K562 (cell line): Measurements from ENCODE around the gene PACS1. TPM values are rescaled to one million over a fixed set of nuclear protein-coding genes. Genes with fewer than 3 reads are reported as not detected.

Source experiments
- CLOCK ChIP-seq: fragments of 250-450 bp; sonication (Bioruptor Pico); IDR thresholded peaks from 2 replicates; pipeline ENCODE4 v1.4.0; 2020; ENCODE audit warnings: mild to moderate bottlenecking, moderate library complexity, borderline replicate concordance
- CREB1 ChIP-seq, 2 experiments: sonication (generic) in 1 of 2; formaldehyde crosslinking in 1 of 2; IDR thresholded peaks; 2 replicates each; pipeline versions ENCODE4 v1.6.1 to v1.8.0; 2012 to 2022; ENCODE audit warnings: inconsistent platforms in 1 of 2, mild to moderate bottlenecking in 1 of 2, missing genetic modification reagents in 1 of 2, moderate library complexity in 1 of 2
- FOSL1 ChIP-seq: fragments of 200-800 bp; sonication (Bioruptor generic); conservative IDR thresholded peaks from 2 replicates; pipeline ENCODE4 v1.6.1; 2016; ENCODE audit warnings: missing genetic modification characterization, missing compliant biosample characterization
- FOXP4 ChIP-seq: sonication (generic); formaldehyde crosslinking; IDR thresholded peaks from 2 replicates; pipeline ENCODE4 v1.8.0; 2022; ENCODE audit warnings: mild to moderate bottlenecking, missing genetic modification reagents, borderline replicate concordance
- HEY1 ChIP-seq: fragments of 250-450 bp; sonication (Bioruptor Pico); IDR thresholded peaks from 2 replicates; pipeline ENCODE4 v1.5.0; 2020; ENCODE audit warnings: mild to moderate bottlenecking, moderate library complexity, borderline replicate concordance
- JUND ChIP-seq, 2 experiments: IDR thresholded peaks; 2 replicates in 1 of 2; 3 replicates in 1 of 2; pipeline ENCODE4 v1.6.1; 2011; ENCODE audit warnings: borderline replicate concordance in 2 of 2, low read depth in 2 of 2, low read length in 2 of 2, improper control_type of control experiment in 1 of 2, missing biosample characterization in 1 of 2, missing genetic modification characterization in 1 of 2, missing genetic modification reagents in 1 of 2
- MAFG ChIP-seq: fragments of 450-650 bp; conservative IDR thresholded peaks from 2 replicates; pipeline ENCODE4 v1.6.1; 2016; ENCODE audit warnings: missing genetic modification characterization, missing compliant biosample characterization
- NCOA1 ChIP-seq: fragments of 450-650 bp; IDR thresholded peaks from 2 replicates; pipeline ENCODE4 v1.6.1; 2016; ENCODE audit warnings: low read depth
- PHF20 ChIP-seq: fragments of 450-650 bp; IDR thresholded peaks from 2 replicates; pipeline ENCODE4 v1.6.1; 2018; ENCODE audit not compliant: partially characterized antibody
- SP1 ChIP-seq: sonication (generic); formaldehyde crosslinking; IDR thresholded peaks from 2 replicates; pipeline ENCODE4 v1.8.1; 2022; ENCODE audit warnings: mild to moderate bottlenecking, missing genetic modification reagents
- YY1 ChIP-seq, 3 experiments: IDR thresholded peaks; 2 replicates each; pipeline ENCODE4 v1.6.1; 2011; ENCODE audit warnings: low read length in 2 of 3, mild to moderate bottlenecking in 2 of 3, moderate library complexity in 2 of 3, borderline replicate concordance in 1 of 3, control low read depth in 1 of 3, low read depth in 1 of 3; ENCODE audit not compliant: insufficient read depth in 3 of 3, insufficient replicate concordance in 2 of 3, control insufficient read depth in 1 of 3, insufficient read length in 1 of 3; ENCODE audit errors: extremely low read depth in 1 of 3
- ZBTB1 ChIP-seq: sonication (generic); formaldehyde crosslinking; IDR thresholded peaks from 2 replicates; pipeline ENCODE4 v1.8.1; 2023; ENCODE audit warnings: missing genetic modification reagents, low read depth, mild to moderate bottlenecking, borderline replicate concordance
- ZC3H8 ChIP-seq: fragments of 450-650 bp; IDR thresholded peaks from 2 replicates; pipeline ENCODE4 v1.6.1; 2017
- ZNF347 ChIP-seq: fragments of 450-650 bp; formaldehyde crosslinking; IDR thresholded peaks from 2 replicates; pipeline ENCODE4 v1.4.0; 2020; ENCODE audit warnings: low read depth, mild to moderate bottlenecking, moderate library complexity
- ZNF445 ChIP-seq: fragments of 250-450 bp; sonication (Bioruptor Pico); IDR thresholded peaks from 2 replicates; pipeline ENCODE4 v1.4.0; 2020; ENCODE audit warnings: low read depth, mild to moderate bottlenecking, moderate library complexity
- ZNF561 ChIP-seq: fragments of 450-650 bp; formaldehyde crosslinking; conservative IDR thresholded peaks from 2 replicates; pipeline ENCODE4 v1.4.0; 2020; ENCODE audit warnings: mild to moderate bottlenecking, moderate library complexity
- ZNF696 ChIP-seq: fragments of 250-450 bp; sonication (Bioruptor Pico); conservative IDR thresholded peaks from 2 replicates; pipeline ENCODE4 v1.4.0; 2020; ENCODE audit warnings: mild to moderate bottlenecking, moderate library complexity
- polyA plus RNA-seq, 8 experiments: library from polyadenylated mRNA; depleted of rRNA in 4 of 8; stranded (reverse) in 5 of 8; unstranded in 3 of 8; fragments of >200 nt; fragmentation: Nextera tagmentation in 2 of 8; fragmentation: Illumina TruSeq in 1 of 8; extraction: Ambion mirVana in 2 of 8; extraction: Trizol in 1 of 8; gene quantifications; 2 replicates each; pipeline versions ENCODE4 v1.2.1 to v1.2.3, GENCODE V29; 2011 to 2014; ENCODE audit warnings: inconsistent platforms in 1 of 8, missing spikeins in 1 of 8
- total RNA-seq, 7 experiments: library from RNA; depleted of rRNA in 6 of 7; stranded (reverse); fragments of >200 nt in 6 of 7; fragmentation: Illumina TruSeq in 2 of 7; extraction: Trizol in 2 of 7; gene quantifications; 2 replicates each; pipeline versions ENCODE4 v1.2.1 to v1.2.3, GENCODE V29; 2011 to 2021; ENCODE audit warnings: low replicate concordance in 1 of 7
- TF ChIP-seq, protein P1 (sequence below): sonication (generic); formaldehyde crosslinking; IDR thresholded peaks from 2 replicates; pipeline ENCODE4 v1.8.1; 2023; ENCODE audit warnings: mild to moderate bottlenecking, missing genetic modification reagents
- TF ChIP-seq, protein P2 (sequence below): IDR thresholded peaks from 2 replicates; pipeline ENCODE4 v1.6.1; 2011; ENCODE audit not compliant: insufficient read length; ENCODE audit errors: extremely low read depth

PACS1 gene
- total and polyA plus RNA-seq, 9 of the 15 experiments (the other 6 are each of a cell fraction or from before 2014, with no cell fraction given), result 0.34 to 28.1 (median 8.5) TPM

DNA sequence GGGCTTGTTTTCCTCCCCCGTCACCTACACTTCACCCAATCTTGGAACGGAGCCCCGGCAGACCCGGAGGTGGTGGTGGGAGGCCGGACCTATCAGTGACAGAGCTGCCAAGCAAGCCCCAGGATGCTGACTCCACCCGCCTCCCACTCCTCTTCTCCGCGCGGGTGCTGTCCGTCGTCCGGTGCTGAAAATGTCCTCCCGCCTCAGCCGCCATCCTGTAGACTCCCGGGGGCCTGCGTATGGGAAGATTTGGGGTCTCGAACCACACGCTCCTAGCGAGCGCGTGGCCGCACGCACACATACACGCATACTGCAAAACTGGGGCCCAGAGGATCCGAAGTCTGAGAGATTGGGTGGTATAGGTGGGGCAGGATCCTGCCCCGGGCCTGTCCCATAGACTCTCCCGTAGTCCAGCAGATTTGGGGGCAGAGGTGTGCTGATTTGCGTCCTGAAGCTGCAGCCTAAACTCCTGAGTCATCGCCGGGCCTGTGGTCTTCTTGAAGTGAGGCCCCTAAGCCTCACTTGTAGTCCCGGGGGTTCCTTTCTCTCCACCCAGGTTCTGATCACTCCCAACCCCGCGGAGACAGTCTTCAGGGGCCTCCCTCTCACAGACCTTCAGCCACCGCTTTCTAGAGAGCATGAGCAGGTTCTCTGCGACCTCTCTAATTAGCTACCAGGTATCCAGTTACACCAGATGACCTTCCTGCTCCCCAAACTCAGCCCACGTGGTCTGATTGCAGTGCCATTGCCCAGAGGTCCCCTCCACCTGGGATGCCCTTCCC, 219.7 kb downstream of the PACS1 start (continued):
- TF ChIP-seq SP1 (CRISPR knock-in tag) (peak; percentile 72; the same call in 1 of the 2 replicates), CREB1 (IDR thresholded peaks at IDR 0.05) (no peak), CREB1 (CRISPR knock-in tag; IDR thresholded peaks at IDR 0.05) (no peak), JUND (IDR thresholded peaks at IDR 0.05; ENCODE audit: borderline replicate concordance, low read depth, low read length) (no peak), JUND (tag; IDR thresholded peaks at IDR 0.05; ENCODE audit: borderline replicate concordance, low read depth, low read length) (no peak; the same call in 2 of the 3 replicates), MAFG (tag) (no peak), CLOCK (CRISPR knock-in tag) (no peak), FOXP4 (peak; percentile 89), ZNF347 (CRISPR knock-in tag) (no peak), PHF20 (no peak), NCOA1 (peak; percentile 97), ZNF561 (no peak), YY1 (IDR thresholded peaks at IDR 0.05; ENCODE audit: borderline replicate concordance in 1 of 3, control insufficient read depth in 1 of 3, extremely low read depth in 1 of 3, insufficient read depth in 3 of 3, insufficient read length in 1 of 3, insufficient replicate concordance in 2 of 3, low read depth in 1 of 3, low read length in 2 of 3) (peak in 2 of 3 experiments; percentile 54 to 77), ZNF445 (CRISPR knock-in tag) (no peak), HEY1 (CRISPR knock-in tag) (no peak), ZBTB1 (CRISPR knock-in tag) (no peak), FOSL1 (no peak), ZC3H8 (no peak), ZNF696 (CRISPR knock-in tag) (no peak)
- TF ChIP-seq, protein P1, sequence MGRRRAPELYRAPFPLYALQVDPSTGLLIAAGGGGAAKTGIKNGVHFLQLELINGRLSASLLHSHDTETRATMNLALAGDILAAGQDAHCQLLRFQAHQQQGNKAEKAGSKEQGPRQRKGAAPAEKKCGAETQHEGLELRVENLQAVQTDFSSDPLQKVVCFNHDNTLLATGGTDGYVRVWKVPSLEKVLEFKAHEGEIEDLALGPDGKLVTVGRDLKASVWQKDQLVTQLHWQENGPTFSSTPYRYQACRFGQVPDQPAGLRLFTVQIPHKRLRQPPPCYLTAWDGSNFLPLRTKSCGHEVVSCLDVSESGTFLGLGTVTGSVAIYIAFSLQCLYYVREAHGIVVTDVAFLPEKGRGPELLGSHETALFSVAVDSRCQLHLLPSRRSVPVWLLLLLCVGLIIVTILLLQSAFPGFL (CRISPR knock-in tag), result no peak
- TF ChIP-seq, protein P2, sequence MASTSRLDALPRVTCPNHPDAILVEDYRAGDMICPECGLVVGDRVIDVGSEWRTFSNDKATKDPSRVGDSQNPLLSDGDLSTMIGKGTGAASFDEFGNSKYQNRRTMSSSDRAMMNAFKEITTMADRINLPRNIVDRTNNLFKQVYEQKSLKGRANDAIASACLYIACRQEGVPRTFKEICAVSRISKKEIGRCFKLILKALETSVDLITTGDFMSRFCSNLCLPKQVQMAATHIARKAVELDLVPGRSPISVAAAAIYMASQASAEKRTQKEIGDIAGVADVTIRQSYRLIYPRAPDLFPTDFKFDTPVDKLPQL, result no peak
